NCI-H2081 (cell line): ENCODE data around the gene RANBP17.
"Not testable (repeated sequence)": the region's sequence is repeated elsewhere in the genome, so short reads cannot be mapped to it uniquely, and the experiment has no call there.

ENCODE experiments used
- DNase-seq, 2 experiments: peaks; one replicate each; lab custom pipeline; 2025; lab: John Stamatoyannopoulos, UW

The RANBP17 gene

DNA sequence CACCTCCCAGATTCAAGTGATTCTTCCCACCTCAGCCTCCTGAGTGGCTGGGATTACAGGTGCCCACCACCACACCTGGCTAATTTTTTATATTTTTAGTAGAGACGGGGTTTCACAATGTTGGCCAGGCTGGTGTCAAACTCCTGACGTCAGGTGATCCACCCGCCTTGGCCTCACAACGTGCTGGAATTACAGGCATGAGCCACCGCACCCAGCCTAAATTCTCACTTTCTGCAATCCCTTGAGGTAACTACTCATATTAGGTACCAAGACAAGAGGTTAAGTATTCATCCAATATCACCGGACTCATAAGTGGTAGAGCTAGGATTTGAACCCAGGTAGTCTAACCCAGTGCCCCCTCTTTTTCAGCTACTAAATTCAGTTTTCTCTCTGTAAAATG lies 436.1 kb downstream of the RANBP17 start:
- not testable (repeated sequence) for DNase-seq

DNA sequence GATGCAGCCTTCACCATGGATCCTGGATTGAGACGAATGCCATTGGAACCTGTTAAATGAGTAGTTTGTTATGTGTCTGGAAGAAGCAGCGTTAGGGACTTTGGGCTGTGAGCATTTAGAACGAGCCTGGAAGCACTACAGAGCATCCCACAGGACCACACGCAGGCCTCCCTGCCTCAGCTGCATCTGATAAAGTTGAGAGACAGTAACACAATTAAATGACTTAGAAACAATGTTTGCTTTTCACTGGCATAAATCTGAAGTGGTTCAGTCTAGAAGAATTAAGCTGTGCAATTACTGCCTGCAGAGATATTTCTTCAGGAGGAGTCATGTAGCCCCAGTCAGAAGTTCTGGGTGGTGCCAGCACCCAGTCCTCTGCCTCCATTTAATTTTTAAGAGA lies 437.4 kb downstream of the RANBP17 start:
- no peak for DNase-seq

DNA sequence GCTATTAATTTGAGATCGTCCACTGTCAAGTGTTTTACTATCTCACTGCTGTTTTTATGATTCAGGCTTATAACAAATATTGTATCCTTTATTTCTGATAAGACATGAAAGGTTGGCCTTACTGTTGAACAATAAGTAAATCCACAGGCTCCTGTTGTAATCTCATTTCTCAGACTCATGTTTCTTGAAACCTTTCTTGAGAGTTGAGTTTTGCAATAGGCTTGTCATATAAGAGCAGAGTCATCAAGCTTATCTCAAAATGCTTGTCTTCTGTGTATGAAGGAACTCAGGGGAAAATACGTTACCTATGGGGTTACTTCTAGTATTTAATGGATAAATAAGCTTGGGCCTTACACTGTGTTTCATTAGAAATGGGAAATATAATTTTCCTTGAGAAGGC lies 438.0 kb downstream of the RANBP17 start:
- DNase-seq, result no peak

DNA sequence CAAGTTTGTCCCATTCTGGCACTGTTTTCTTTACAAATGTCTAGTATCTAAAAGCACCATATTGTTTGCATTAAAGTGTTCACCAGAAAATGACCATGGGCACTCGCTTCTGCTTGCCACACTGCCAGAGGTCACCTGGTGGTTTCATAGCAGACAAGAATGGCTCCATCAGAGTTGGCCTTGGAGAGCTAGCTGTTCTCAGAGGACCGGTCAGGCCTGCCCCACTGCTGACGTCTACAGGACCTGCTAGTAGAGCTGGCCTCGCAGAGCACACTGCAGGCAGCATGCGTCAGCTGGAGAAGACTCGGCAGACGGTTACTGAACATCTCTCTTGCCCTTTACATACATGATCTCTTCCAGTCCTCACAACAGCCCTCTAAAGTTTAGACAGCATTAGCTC lies 438.5 kb downstream of the RANBP17 start:
- DNase-seq, result no peak

DNA sequence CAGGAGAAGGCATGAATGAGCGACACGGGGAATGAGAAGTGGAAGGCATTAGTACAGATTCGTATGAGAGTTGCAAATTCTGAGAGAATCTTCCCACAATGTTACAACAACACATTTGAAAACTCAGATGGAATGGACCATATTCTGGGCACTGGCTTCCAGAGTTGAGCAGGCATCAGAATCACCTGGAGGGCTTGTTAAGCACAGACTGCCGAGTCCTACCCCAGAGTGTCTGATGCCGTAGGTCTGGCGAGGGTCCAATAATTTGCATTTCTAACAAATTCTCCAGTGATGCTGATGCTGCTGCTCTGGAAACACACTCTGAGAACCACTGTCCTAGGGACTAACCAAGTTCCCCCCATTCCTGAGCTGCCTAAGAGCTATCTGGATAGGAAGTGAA lies 444.3 kb downstream of the RANBP17 start:
- DNase-seq, result no peak

DNA sequence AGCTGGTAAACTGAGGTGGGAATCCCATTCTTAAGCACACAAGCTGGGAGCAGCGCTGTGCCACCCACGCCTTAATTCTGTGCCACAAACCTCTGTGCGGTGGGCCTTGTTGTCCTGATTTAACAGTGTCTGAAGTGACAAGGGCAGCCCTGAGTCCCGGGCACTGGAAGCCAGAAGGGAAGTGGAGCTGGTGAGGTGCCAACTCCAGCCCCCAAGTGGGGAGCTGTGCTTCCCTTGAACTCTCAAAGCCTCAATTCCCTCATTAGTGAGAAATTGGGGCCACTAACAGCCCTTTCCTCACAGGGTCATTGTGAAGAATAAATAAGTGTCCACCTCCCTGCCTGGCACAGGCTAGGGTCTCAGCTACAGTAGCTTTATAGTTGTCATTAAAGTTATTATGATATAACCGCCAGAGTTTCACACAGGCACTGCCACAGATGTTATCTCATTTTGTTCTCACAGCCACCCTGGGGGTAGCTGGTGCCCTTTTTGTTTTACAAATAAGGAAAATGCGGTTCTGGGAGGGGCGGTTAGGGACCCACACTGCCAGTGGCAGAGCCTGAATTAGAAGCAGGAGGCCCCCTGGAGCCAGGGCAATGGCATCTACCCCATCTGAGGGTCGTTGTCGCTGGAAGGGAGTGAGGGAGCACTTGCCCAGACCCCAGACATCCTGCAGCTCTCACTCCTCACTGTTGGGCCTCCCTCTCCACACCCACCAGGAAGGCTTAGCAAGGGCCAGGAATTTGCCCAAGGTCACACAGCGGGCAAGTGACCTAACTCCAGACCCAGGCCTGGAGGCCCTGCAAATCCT lies 445.2 kb downstream of the RANBP17 start:
- DNase-seq, result peak in 1 of 2 experiments; percentile 37

DNA sequence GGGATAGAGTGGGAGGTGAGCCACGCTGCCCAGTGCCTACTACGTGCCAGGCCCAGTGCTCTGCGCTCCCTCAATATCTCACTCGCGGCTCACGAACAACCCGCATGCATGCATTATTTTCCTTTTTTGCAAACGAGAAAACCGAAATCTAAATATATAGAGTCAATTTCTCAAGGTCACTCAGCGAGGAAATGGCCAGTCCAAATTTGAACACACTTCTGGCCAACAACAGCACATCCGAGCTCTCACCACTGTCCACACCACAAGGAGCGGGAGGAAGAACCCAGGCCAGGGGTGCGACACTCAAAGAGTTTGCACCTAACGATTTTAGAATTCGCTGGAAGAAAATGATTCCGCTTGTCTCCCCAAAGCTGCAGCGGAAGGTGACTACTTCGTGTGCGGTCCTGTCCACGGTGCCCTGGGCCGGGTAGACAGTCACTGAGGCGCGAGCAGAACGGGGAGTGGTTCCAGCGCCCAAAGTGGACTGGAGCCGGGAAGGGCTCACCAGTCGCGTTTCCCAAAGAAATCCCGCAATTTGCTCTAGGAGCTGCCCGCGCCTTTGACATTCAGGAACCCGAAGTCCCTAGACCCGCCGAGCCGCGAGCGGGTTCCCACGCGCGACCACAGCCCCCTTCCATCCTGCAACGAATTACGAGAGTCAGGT lies 446.1 kb downstream of the RANBP17 start:
- DNase-seq, result no peak

DNA sequence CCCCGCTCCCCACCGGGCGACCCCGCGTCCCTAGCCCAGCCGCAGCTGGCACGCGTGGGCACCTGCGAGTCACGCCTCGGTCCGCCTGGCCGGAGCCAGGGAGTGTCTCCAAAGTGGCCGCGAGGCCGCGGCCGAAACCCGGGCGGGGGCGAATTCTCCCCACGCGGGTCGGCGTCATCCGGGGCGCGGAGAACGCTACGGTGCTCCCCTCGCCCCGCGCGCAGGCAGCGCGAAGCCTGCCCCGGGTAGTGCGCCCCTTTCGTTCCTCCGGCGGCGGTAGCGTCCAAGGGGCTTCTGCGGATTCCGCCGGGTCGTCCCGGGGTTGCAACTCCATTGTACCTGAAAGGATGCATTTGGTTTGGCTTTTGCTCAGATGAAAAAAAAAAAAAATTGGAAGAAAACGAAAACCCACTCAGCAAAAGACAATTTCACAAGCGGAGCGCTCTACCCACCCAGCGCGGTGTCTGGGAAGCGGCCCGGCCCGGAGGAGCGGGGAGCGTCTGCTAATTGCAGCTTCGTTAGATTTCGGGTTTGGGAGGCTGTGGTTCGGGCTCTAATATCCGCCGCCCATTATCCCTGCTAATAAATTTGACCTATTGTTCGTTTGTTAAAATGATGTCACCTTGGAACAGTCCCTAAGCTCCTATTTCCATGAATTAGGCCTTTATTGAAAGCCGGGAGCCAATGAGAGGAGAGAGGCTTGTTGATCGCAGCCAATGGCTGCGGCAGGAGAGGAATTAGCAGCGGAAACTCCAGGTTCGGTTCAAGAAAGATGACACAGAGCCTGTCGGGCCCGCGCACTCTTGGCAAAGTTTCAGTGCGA lies 446.8 kb downstream of the RANBP17 start, which contains the start of gene TLX3:
TLX3 (plus strand) TSS at position 796 of the 823 bp plus-strand sequence. CDS start 118 bp downstream, outside the sequence.
- no peak for DNase-seq

DNA sequence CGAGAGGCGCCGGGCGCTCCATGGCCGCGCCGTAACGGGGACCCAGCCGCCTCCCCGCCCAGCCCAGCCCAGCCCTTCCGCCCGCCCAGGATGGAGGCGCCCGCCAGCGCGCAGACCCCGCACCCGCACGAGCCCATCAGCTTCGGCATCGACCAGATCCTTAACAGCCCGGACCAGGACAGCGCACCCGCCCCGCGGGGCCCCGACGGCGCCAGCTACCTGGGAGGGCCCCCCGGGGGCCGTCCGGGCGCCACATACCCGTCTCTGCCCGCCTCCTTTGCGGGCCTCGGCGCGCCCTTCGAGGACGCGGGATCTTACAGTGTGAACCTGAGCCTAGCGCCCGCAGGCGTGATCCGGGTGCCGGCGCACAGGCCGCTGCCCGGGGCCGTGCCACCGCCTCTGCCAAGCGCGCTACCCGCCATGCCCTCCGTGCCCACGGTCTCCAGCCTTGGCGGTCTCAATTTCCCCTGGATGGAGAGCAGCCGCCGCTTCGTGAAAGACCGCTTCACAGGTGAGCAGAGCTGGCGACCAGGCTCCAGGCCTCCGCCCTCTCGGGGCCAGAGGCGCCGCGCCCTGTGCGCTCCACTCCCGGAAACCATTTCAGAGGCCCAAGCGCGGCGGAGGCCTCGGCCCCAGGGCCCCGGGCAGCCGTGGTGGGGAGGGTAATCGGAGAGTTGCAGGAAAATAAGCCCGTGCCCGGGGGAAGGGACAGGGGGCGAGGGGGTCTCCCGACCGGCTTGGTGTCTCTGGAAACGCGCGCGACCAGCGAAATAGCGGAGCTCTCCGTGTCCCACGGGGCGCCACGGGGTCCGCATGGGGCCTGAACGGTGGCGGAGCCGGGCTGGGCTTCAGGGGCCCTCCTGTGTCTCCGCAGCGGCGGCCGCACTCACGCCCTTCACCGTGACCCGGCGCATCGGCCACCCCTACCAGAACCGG lies 447.7 kb downstream of the RANBP17 start:
- no peak for DNase-seq

DNA sequence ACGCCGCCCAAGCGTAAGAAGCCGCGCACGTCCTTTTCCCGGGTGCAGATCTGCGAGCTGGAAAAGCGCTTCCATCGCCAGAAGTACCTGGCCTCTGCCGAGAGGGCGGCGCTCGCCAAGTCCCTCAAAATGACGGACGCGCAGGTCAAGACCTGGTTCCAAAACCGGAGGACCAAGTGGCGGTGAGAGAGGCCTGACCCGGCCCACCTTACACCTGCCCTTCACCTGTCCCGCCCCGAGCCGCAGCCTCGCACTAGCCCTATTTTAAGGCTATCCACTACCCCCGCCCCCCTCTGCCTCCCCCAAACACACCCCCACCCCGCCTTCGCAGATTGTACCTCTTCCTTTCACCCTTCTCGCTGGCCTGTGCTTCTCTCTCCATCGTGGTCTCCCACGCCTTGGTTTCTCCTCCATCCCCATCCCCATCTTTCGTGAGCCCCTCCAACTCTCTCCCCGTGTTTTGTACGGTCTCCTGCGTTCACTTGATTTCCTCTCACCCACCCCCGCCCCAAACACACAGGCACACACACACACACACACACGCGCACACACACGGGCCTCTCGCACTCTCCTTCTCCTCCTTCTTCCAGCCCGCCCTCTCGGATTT lies 448.5 kb downstream of the RANBP17 start:
- no peak for DNase-seq

DNA sequence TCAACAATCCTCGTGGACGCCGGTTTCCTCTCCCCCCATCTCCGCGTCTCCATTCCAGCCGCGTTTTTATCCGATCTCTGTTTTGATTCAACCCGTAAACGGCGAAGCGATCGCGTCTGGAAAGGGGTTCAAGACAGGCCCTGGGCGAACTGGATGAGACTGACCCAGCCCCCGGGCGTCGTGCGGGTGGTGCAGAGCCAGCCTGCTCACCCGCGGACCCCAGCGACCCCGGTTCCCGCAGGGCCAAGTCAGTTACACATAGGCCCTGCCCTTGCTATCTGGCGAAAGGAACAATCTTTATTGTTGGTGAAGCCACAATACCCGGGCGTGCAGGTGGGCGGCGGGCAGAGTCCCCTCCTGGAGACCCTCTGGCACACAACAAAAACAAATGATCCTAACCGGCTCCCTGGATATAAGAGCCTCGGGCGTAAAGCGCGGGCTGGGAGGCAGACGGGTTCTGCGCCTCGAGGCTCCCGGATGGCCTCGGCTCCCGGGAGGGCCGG lies 449.1 kb downstream of the RANBP17 start:
- DNase-seq, result no peak

DNA sequence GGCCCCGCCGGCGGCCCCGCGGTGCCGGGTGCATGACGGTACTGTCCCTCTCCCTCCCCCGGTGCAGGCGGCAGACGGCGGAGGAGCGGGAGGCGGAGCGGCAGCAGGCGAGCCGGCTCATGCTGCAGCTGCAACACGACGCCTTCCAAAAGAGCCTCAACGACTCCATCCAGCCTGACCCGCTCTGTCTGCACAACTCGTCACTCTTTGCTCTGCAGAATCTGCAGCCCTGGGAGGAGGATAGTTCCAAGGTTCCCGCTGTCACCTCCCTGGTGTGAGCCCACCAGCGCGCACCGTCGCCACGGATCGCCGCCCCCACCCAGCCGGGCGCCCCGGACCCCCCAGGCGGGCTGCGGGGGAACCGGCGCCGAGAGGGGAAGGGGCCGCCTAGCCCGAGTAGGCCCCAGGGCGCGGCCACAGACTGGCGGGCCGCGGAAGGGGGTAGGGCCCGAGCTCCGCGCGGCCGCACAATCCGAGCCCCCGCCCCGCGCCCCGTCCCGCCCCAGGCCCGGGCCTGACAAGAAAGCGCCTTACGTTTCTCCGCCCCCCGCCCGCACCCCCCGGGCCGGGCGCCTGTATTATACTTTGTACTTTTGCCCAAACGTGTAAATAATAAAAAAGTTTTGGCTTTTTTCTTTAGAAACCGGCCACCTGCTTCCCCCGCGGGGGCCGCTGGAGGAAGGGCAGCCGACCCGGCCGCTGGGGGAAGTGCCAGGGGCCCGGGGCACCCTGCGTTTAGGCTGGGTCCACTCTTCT lies 449.7 kb downstream of the RANBP17 start:
- peak; percentile 12 to 44 for DNase-seq

DNA sequence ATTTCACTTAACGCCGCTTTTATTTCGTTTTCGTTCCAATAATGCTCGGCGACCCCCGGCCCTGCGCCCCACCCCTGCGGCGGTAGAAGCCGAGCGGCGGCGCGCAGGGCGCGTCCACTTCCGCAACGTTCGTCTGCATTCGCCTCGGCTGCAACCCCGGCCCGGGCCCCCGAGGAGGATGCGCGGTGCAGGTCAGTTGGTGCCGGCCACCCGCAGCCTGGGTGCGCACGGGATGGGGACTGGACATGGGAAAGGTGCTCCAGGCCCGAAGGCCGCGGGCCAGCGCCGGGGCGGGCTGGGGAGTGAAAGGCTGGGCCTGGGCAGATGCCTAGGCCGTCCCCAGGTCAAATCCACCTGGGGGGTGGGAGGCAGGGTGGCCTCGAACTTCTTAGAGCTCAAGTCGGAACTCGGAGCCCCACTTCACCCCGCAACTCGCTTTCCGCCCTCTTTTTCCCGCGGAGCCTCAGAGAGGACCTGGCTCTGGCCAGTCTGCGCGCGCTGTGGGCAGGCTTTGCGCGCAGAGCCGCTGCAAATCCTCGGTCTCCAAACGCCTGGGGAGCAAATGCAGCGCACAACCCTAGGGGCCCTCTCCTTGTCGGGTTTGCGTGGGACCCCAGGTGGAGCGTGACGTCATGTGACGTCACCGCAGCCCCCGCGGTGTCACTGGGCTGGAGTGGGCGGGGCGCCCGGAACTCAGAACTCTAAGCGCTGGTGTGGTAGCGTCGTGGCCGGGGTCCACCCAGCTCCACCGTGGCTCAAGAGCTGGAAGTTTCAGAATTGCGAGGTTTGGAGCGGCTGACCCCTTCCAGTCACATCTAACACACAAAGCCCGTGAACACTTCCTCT lies 450.5 kb downstream of the RANBP17 start:
- no peak for DNase-seq

DNA sequence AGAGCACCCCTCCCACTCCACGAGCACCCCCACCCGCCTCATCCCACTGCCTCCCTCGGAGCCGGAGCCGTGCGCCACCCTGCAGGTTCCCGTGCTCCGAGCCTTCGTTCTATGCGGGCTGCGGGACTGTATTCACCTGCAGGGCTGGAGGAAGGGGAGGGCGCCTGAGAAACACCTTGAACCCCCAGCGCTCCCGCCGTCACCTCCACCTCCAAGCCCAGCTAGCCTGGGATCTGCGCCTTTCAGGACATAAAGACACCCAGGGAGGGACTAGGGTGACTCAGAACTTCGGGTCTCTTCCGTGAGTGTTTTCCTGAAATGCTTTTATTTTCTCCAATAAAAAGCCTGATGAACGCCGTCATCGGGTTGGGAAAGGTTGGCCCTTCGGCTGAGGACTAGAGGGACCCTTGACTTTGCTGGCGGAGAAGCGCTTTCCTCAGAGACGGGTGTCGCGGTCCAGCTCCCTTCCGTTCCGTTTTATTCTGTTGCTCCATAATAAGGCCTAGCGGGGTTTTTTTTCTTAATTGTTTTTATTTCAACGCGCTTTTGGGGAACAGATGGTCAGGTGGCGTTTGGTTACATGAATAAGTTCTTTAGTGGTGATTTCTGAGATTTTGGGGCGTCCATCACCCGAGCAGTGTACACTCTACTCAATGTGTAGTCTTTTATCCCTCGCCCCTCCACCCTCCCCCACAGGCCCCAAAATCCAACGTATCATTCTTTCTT lies 451.8 kb downstream of the RANBP17 start:
- DNase-seq, result no peak

DNA sequence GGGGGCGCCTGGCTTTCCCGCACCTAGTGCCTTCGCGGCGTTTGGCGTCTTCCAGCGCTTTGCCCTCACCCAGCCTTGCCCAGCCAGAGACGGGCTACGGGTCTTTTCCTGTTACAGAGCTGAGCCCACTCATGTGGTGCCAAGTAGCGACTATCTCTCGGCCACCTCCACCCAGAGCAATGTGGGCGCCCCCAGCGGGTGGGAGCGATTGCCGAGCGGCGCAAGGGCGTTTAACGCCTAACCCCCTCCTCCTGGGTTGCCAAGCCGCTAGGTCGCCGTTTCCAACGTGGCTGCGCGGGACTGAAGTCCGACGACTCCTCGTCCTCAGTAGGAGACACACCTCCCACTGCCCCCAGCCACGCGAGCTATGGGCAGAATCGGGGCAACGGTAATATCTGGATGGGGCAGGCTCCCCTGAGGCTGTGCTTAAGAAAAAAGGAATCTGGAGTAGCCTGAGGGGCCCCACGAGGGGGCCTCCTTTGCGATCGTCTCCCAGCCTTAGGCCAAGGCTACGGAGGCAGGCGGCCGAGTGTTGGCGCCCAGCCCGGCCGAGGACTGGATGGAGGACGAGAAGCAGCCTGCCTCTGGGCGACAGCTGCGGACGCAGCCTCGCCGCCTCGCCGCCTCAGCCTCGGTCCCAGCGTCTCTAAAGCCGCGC lies 453.0 kb downstream of the RANBP17 start:
- no peak for DNase-seq

DNA sequence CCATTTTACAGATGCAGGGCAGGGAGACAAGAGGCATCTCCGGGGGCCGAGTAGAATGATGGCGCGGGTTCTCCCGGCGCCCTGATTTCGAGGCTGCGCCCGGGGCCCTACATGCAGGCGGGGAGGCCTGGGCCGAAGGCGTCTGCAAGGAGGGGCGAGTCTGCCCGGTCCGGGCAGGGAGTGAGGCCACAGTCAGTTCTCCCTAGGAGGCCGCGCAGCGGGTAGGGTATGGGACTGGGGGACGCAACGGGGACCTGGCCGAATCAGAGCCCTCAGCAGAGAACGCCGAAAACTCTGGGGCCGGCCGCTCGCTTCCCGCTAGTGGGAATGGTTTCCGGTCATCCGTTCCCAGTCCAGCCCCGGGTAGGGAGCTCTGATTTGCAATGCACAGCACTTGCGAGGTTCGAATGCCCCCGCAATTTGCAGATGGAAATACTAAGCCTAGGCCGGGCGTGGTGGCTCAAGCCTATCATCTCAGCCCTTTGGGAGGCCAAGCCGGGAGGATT lies 453.6 kb downstream of the RANBP17 start:
- no peak for DNase-seq

DNA sequence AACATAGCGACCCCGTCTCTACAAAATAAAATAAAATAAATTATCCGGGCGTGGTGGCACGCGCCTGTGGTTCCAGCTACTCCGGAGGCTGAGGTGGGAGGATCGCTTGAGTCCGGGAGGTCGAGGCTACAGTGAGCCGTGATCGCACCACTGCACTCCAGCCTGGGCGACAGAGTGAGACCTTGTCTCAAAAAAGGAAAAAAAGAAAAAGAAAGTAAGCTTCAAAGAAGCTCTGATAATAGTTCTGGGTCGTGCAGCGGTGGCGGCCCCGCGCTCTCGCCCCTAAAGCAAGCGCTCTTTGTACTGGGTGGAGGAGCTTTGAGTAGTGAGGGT lies 454.1 kb downstream of the RANBP17 start:
- no peak for DNase-seq
